A549 treated with dexamethasone at 1 μM for 4 hours (cell line): ENCODE results near the gene MANF. TPM values are rescaled to one million over a fixed set of nuclear protein-coding genes. Genes with fewer than 3 reads are reported as not detected.

ENCODE experiments used
- total RNA-seq: library from RNA; stranded (reverse); fragments of 200-300 nt; extraction: Qiagen RNA extraction; gene quantifications from 5 replicates; pipeline ENCODE4 v1.2.3, GENCODE V29; 2022

MANF gene
- total RNA-seq = 108 to 124 TPM (median 112 TPM) in 5 replicates

DNA sequence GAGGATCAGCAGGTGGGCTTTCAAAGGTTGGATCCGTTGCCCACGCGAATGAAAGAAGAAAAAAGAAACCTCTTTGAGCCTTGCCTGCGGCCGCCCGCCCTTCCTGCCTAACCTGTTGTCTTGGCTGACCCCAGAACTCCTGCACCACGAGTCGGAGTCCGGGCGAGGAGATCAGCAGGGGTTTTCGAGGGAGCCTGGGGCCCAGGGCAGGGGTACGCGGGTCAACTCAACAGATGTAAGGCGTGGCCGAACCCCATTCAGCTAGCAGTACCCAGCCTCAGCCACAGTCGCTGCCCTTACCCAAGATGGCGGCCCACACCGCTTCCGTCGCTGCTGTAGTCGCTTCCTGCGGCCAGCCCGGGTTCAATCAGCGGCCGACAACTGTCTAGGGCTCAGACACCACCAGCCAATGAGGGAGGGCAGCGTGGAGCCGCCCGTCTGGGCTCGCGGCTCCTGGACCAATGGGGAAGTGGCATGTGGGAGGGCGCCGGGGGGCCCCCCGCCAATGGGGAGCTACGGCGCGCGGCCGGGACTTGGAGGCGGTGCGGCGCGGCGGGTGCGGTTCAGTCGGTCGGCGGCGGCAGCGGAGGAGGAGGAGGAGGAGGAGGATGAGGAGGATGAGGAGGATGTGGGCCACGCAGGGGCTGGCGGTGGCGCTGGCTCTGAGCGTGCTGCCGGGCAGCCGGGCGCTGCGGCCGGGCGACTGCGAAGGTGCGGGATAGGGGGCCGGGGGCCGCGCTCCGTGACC lies at the start of gene MANF:
Gene MANF, plus strand, starts transcription at position 566 of the 748 bp plus-strand sequence. Its CDS starts 52 bp downstream, at position 618.

GRCh38 chr3:51391075-51391565 lies 6.0 kb downstream of the MANF start, which contains the start of gene RBM15B:
TSS of gene RBM15B (plus strand) at chr3:51391285. CDS start at chr3:51391400, 115 bp downstream.

Other genes with a start within 250 kb of the MANF start
- gene RBM15B, start 6.0 kb downstream of the MANF start, total RNA-seq = 17.0 to 23.3 TPM (median 21.7 TPM) in 5 replicates
- gene DCAF1, start 114.7 kb downstream of the MANF start, total RNA-seq = 11.1 to 14.8 TPM (median 13.5 TPM) in 5 replicates
- 3.7 to 5.5 TPM (median 4.9 TPM) in 5 replicates for gene RAD54L2, start 153.4 kb downstream of the MANF start, total RNA-seq